Mucosa of descending colon (tissue), 3 donors: ENCODE measurements around the gene HNRNPA0. TPM values are rescaled to one million over a fixed set of nuclear protein-coding genes. Genes with fewer than 3 reads are reported as not detected.

Experiments used
- ATAC-seq: fragments of 200-7000 bp; cut with Tn5 transposase; one replicate; pipeline ENCODE4 v1.9.1; 2020; ENCODE audit warnings: mild to moderate bottlenecking, moderate library complexity
- DNase-seq, 3 donors: peaks; one replicate each; pipeline ENCODE4 v3.0.0-alpha.2; 2020
- H3K36me3 ChIP-seq: fragments of 200-600 bp; one replicate; pipeline ENCODE4 v1.8.0; 2021; ENCODE audit warnings: low read depth, mild to moderate bottlenecking
- H3K4me1 ChIP-seq: fragments of 200-600 bp; one replicate; pipeline ENCODE4 v1.8.0; 2021; ENCODE audit warnings: low read depth, mild to moderate bottlenecking
- H3K4me3 ChIP-seq: fragments of 200-600 bp; one replicate; pipeline ENCODE4 v1.8.0; 2021; ENCODE audit warnings: mild to moderate bottlenecking
- H3K9me3 ChIP-seq: fragments of 200-600 bp; one replicate; pipeline ENCODE4 v1.8.0; 2021; ENCODE audit warnings: mild to moderate bottlenecking
- intact Hi-C, 2 donors: fragments of 100-400 bp; cut with DNase I in 1 of 2; cut with micrococcal nuclease in 1 of 2; formaldehyde crosslinking; loops; one replicate each; pipeline versions ENCODE4 v1.11.0 to v1.11.1; 2022; cut with DNase I, micrococcal nuclease
- total RNA-seq, 3 donors: library from RNA; stranded (reverse); fragmentation: NEBNext Ultra II Directional in 2 of 3; extraction: Animal tissue kit (Norgen Biotek cat#: 25700) in 2 of 3; gene quantifications; one replicate each; pipeline versions ENCODE4 v1.2.1 to v1.2.4, GENCODE V29; 2021 to 2023
- TF ChIP-seq, protein P1 (sequence below): fragments of 200-600 bp; IDR thresholded peaks from one replicate; pipeline ENCODE4 v1.8.0; 2022; ENCODE audit warnings: antibody characterized with exemption, mild to moderate bottlenecking
- donor health status: DM: no; HTN: no; CAD: no; lungs with moderate emphysema.
- donor health status: DM: no; HTN: no; CAD: no.
- donor health status: DM: no; HTN: yes; CAD: no.

Gene HNRNPA0
- total RNA-seq, 3 donors from 2014 or later: 16.9 to 27.9 (median 24.2) TPM

DNA sequence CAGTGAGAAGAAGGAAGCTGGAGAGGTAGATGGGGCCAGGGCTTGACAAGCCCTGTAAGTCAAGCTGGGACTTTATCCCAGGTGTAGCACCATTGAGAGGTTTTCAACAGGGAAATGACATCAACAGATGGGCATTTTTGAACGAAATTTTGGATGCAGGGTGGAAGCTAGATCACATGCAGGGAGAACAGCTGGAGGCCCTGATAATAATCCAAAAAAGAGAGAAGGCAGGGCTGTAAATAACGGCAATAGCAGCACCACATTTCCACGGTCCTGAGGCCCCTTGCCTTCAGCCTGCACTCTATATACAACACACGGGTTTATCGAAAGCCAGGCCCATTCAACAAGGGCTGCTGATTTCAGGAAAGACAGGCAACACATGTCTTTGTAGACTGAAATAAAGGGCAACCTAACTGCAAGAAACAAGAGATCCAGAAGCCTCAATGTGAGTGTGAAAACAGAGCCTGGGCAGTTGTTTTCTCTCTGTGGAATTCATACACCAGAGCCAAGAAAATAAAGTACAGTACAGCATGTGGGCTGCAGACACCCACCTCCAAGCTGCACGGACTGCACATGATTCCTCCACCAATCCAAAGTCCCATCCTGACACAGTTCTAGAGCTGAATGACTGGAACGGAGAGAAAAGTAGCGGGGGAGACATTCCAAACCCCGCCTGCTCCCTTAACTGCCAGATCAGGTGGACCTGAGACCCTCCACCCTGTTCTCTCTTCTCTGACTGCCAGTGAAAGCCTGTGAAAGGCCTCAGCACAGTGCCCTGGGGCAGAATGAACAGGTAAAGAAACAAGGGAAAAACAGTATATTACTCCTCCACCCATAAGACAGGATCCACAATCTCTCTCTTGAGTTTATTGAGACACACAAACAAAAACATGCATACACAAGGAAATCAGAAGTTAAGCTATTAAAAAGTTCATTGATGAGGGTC lies 54.6 kb downstream of the HNRNPA0 start:
- H3K36me3 ChIP-seq: no peaks in the 10 kb centered on the region
- no peaks in the 10 kb centered on the region for H3K4me1 ChIP-seq
- H3K9me3 ChIP-seq: no peaks in the 10 kb centered on the region
- DNase-seq: no peak
- TF ChIP-seq, protein P1, sequence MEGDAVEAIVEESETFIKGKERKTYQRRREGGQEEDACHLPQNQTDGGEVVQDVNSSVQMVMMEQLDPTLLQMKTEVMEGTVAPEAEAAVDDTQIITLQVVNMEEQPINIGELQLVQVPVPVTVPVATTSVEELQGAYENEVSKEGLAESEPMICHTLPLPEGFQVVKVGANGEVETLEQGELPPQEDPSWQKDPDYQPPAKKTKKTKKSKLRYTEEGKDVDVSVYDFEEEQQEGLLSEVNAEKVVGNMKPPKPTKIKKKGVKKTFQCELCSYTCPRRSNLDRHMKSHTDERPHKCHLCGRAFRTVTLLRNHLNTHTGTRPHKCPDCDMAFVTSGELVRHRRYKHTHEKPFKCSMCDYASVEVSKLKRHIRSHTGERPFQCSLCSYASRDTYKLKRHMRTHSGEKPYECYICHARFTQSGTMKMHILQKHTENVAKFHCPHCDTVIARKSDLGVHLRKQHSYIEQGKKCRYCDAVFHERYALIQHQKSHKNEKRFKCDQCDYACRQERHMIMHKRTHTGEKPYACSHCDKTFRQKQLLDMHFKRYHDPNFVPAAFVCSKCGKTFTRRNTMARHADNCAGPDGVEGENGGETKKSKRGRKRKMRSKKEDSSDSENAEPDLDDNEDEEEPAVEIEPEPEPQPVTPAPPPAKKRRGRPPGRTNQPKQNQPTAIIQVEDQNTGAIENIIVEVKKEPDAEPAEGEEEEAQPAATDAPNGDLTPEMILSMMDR: no peak
- ATAC-seq: no peak
- intact Hi-C loops: no loop called here
- no peak overlapping the region for H3K4me3 ChIP-seq

DNA sequence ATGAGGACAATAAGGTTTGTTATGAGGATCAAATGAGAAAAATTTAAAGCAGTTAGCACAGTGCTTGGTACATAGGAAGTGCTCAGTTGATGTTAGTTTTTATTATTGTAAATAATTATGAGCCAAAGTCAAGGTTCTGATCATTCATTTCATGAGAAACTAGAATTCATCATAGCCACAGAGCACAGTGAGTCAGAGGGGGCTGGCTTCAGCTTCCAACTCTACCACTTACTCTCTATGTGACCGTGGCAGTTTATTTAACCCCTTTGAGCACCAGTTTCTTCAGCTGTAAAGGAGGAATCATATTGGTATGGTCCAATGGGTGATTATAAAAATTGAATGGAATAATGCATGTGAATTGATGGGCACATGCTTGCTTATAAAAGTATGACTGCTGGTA lies 57.7 kb downstream of the HNRNPA0 start:
- no peaks in the 10 kb centered on the region for H3K36me3 ChIP-seq
- DNase-seq: no peak
- TF ChIP-seq, protein P1: no peak
- no peaks in the 10 kb centered on the region for H3K9me3 ChIP-seq
- H3K4me3 ChIP-seq: no peak overlapping the region
- intact Hi-C loops: no loop called here
- ATAC-seq: no peak
- H3K4me1 ChIP-seq: no peaks in the 10 kb centered on the region

DNA sequence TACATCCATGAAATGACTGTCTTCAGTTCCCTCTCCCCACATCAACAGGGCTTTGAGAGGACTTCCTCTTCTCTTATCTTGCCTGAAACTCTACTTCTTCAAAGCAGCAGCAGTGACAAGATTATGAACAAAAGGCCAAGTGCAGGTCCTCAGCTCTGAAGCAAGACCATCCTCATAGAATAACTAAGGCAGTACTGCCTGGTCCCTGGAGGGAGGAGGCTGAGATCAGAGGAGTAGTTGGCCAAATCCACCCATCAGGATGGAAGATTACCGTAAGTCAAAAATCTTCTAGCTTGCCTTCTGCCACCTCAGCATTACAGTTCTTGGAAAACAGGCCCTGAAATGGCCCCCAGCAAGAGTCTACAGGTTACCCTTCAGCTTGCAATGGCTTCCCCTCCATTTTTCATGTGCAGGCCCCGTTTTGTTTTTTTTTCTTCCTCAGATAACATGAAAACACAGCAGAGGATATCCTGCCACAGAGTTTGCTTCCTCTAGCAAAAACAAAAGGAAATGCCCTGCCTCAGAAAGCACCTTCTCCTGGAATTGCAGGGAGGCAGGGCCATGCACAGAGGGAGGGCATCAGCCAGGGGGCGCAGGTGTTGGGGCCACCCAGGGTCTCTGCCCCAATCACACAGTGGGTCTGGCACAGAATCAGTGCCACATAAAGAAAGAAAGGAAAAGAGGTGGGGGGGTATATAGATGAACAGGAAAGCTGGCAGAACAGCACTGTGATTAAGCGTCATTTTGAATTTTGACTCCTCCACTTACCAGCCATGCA lies 58.3 kb downstream of the HNRNPA0 start:
- Histone ChIP-seq H3K9me3 (no peaks in the 10 kb centered on the region), H3K4me3 (no peak overlapping the region), H3K36me3 (no peaks in the 10 kb centered on the region), H3K4me1 (no peaks in the 10 kb centered on the region)
- TF ChIP-seq, protein P1: no peak
- intact Hi-C loops: no loop called here
- ATAC-seq (no peak), DNase-seq (no peak)

Other genes starting within 250 kb of the HNRNPA0 start
- gene KLHL3, start 18.3 kb downstream of the HNRNPA0 start, total RNA-seq: 1 to 10 TPM; 4.2 to 6.7 (median 5.4) TPM
- gene MYOT, start 113.5 kb upstream of the HNRNPA0 start, total RNA-seq: 1 to 10 TPM in 2 of 3 donors, under 1 TPM in 1; 0.84 to 8.4 (median 2.0) TPM
- gene PKD2L2, start 135.1 kb upstream of the HNRNPA0 start, total RNA-seq: not detected